Measurements from ENCODE around the gene RPS6KA4.

Gene RPS6KA4

DNA sequence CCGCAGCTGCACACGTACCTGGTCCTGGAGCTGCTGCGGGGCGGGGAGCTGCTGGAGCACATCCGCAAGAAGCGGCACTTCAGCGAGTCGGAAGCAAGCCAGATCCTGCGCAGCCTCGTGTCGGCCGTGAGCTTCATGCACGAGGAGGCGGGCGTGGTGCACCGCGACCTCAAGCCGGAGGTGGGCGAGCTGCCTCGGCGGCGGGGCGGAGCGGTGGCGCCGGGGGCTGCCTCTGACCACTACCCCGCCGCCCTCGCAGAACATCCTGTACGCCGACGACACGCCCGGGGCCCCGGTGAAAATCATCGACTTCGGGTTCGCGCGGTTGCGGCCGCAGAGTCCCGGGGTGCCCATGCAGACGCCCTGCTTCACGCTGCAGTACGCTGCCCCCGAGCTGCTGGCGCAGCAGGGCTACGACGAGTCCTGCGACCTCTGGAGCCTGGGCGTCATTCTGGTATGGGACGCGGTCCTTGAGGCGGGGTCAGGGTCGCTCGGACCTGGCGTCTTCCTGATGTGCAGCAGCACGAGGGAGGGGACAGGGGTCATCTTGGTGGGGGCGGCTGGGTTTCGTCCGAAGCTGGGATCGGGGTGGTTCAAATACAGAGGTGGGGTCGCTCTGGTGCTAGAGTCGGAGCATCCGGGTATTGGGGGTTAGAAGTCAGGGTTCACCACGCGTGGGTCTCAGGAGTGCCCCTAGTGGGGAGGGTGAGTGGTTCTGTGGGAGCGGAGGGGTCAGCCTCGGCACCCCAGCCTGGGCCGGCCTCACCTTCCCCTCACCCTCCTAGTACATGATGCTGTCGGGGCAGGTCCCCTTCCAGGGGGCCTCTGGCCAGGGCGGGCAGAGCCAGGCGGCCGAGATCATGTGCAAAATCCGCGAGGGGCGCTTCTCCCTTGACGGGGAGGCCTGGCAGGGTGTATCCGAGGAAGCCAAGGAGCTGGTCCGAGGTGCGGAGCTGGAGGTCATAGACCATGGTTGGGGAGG lies 10.8 kb downstream of the RPS6KA4 start:
- no peak for DNase-seq

DNA sequence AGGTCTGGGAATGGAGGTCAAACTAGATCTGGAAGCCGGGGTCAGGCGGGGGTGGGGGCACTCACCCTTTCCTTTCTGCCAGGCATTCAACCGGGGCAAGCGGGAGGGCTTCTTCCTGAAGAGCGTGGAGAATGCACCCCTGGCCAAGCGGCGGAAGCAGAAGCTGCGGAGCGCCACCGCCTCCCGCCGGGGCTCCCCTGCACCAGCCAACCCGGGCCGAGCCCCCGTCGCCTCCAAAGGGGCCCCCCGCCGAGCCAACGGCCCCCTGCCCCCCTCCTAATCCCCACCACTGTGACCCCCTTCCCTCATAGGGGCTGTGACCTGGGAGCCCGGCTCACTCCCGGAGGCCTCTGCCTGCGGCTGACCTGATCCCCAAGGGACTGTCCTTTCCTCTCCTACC lies 12.2 kb downstream of the RPS6KA4 start:
- DNase-seq = no peak

DNA sequence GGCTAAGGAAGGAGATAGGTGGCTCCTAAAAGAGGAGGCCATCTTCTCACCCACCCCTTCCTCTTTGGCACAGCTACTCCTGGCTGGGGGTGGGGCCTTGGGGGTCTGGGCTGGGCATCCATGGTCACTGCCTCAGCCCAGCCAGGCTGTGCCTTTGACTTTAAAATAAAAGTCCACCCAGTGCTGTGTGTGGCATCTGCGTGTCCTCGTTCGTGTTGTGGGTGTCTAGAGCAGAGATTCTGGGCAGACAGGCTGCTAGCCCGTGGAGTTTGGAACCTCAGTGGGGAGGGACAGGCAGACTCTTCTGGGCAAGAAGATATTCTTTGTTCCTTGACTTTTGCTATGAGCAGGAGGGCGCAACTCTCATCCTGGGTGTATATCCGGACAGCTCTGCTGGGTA lies 13.1 kb downstream of the RPS6KA4 start:
- DNase-seq = no peak

DNA sequence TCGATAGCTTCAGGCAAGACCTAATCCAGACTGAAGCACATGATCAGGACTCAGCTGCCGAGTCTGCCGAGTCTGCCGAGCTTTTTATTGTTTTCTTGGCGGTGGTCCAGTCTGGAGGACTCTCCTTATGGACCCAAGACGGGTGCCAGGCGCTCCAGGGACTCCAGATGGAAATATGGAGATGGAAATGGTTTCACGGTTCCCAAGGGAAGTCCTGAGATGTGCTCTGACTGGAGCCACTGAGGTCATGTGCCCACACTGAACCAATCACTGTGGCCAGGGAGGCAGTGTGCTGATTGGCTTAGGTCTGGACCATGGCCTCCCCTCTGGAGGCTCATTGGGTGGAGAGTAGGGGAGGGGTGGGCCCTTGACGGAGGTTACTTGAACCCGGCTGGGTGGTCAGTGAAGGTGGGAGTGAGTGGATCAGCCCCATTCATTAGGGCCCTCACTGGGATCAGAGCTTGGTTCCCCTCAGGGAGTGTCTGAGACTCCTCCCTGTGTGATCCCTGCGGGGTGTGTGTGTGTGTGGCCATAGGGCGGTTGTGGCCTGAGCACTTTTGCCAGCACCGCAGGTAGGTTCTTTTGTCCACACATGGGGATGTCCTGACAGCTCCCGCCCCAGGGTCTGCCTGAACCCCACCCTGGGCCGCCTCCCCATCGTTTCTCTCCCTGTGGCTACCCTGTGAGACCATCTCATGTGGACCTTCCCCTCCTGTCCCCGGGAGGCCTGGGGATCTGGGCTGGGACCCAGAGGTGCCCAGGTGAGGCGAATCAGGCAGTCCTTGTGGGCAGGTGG lies 14.0 kb downstream of the RPS6KA4 start:
- no peak for DNase-seq

DNA sequence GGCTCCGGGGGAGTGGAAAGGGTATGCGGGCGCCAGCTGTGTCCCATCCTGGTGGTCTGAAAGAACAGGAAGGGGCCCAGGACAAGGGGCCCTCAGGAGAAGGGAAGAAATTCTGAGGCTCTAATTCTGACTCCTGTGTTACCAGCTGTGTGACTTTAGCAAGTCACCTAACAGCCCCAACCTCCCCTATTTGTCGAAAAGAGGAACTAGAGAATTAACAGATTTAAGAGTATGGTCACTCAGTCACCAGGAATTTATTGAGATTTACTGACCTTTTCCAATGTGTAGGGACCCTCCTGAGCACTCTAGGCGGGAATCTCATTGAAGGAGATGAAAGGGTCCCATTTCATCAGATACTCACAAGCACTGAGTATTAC lies 14.6 kb downstream of the RPS6KA4 start:
- no peak for DNase-seq

DNA sequence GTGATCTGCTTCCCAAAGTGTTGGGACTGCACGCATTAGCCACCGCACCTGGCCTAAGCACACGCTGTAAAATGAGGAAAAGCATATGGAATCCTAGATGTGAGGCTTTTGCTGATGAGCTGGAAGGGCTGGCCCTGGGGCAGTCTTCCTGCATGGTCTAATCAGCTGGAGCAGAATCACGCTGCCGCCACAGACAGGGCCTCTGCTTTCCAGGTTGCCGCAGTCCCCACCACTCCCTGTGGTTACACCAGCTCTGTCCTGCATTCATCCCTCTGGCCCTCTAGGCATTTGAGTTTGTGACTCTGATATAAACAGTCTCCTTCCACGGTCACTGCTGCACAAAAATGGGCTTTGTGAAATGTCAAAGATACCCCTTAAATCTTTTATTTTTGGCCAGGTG lies 17.1 kb downstream of the RPS6KA4 start:
- no peak for DNase-seq

DNA sequence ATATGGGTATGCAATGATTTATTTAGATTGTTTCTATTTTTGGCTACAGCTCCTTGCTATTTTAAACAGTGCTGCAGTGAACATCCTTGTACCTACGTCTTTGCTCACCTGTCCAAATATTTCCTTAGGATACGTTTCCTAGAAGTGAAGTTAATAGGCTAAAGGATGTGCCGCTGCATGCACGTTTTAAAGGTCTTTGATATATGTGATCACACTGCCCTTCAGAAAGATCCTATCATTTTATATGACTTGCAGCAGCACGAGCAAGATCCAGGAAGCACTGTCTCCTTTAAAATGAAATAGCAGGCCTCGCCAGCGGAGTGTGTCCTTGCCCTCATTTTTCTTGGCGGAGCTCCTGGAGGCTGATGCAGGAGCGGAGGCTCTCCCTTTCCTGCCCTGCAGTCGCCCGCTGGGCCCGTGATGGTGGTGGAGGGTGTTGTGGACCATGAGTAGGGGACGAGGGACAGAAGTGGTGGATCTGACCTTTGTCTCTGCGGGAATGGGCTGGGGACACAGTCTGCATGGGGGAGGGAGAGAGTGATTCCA lies 19.4 kb downstream of the RPS6KA4 start:
- DNase-seq = no peak

DNA sequence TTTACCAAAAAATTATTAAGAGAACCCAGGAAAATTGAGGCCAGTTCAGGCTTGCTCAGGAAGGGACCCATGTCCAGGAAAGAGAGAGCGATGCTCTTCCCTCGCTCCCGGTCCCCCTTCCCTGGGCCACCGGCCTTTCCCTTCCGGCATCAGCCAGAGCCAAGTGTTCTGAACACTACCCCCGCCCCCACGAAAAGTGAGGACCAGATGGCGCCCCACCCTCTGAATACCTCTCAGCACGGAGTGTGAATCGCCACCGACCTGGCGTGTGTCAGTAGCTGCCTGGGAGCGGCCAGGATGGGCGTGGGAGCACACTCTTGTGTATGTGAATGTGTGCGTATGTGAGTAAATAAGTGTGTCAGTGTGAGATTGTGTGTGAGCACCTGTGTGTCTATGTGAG lies 20.2 kb downstream of the RPS6KA4 start:
- no peak for DNase-seq

DNA sequence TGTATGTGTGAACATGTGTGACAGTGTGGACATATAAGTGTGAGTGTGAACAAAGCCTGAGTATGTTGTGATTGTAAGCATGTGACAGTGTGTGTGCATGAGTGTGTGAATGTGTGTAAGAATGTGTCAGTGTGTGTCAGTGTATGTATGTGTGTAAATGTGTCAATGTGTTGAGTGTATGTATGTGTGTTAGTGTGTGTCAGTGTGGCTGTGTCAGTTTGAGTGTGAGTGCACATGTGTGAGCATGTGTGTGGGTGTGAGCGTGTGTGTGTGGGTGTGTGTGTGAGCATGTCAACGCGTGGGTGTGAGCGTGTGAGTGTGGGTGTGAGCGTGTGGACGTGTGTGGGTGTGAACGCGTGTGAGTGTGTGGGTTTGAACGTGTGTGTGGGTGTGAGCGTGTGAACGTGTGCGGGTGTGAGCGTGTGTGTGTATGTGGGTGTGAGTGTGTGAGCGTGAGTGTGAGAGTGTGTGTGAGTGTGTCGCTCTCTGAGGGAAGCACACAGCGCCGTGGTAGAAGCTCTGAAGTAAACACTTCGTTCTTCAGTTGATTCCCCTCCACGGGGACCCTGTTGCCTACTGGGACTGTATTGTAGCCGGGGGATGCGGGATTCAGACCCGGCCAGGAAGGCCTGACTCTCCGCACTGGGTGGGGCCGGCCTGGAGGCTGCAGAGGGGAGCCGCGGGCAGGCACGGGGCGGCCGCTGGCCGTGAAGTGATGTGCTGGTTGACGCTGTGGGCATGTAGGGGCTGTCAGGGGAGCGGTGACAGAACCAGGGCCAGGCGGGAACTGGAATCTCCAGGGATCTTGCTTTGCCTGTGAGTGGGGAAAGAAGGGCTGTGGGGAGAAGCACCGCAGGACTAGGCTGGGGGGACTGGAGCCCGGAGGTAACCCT lies 21.1 kb downstream of the RPS6KA4 start:
- no peak for DNase-seq

DNA sequence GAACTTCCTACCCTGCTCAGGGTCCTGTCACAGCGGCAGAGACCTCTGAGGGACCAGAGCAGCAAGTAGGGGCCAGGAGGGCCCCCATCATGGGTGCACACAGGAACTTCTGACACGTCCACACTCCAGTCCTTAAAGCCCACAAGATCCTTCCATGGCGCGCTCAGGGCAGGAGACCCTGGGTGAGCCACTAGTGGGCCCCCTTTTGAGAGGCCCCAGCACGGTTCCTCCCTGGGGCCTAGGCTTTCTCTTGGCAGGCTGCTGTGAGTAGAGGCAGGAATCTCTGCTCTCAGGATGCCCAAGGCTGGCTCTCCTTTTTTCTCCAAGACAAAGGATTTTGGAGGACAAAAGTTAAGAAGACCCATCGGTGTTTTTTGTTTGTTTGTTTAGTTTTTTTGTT lies 22.4 kb downstream of the RPS6KA4 start:
- DNase-seq = no peak

DNA sequence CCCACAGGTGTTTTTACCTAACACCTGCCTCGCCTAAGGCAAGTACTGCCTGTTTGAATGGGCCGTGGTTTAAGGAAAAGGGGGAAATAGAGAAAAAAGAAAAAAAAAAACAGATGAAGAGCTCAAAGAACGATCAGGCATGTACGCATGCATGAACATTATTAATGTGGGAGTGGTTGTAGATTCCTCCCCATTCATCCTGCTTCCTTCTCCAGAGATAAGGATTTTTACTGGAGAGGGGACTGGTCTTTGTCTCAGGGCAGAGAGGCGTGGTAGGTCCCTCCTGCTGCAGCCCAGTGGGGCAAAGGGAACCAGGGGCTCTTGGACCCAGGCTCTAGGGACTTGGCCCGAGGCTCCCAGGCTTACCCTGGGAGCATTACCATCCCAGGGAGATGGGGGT lies 23.1 kb downstream of the RPS6KA4 start:
- no peak for DNase-seq

DNA sequence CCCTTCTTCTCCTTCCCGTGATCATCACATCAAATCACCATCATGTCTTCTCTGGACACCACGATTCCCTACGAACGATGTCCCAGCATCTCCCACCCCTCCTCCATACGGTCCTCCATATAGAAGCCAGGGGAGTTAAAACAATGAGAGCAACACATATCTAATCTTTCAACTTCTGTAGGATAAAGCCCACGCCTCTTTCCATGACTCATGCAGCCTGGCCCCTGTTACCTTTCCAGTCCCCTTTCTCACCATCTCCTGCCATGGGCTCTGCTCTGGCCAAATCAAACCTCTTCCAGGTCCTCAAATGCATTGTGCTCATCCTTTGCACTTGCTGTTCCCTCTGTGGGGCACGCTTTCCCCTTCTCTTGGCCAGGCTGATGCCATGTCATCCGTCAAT lies 23.6 kb downstream of the RPS6KA4 start:
- DNase-seq = no peak

DNA sequence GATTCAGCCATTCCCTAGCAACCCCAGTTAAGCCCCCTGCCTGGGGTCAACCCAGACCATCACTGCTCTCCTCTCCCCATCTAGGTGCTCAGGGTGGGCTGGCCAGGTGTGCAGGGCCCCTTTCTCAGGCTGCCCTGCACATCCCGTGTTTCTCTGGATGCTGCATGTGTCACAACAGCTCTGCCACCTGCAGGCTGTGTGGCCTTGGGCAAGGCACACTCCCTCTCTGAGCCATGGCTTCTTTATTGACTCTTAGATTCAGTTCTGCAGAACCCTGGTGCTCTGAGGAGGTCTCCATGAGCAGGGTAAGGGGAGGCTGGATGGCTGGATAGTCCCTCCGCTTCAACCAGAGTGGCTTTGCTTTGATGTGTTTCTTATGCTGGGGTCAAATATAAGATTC lies 24.6 kb downstream of the RPS6KA4 start:
- DNase-seq = no peak

DNA sequence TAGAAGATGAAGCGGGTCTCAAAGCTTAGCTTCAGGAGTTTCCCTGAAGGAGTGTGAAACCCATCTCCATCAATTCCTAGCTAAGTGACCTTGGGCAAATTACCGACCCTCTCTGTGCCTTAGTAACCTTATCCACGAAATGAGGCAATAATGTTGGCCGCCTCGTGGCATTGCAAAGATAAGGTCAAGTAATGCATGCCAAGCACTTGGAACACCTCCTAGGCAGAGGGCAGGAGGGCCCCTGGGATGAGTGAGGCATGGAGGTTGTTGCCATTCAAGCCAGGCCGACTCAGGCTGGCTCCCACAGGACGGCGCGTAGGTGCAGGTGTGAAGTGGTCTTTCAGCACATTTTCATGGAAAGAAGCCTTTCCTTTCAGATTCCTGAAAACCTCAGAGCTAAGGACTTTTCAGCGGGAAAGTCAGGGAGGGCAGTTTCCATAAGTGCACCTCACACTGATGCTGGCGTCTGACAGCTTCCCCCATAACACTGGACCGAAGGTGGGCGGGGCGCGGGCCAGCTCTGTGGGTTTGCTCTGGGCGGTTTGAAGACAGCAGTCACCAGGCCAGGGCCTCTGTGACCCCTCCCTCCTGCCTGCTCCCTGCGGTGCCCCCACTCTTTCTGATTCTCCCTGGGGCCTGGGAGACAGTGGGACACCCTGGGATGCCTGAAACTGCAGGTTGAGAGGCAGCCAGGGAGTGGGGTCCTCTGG lies 25.2 kb downstream of the RPS6KA4 start:
- DNase-seq = no peak

DNA sequence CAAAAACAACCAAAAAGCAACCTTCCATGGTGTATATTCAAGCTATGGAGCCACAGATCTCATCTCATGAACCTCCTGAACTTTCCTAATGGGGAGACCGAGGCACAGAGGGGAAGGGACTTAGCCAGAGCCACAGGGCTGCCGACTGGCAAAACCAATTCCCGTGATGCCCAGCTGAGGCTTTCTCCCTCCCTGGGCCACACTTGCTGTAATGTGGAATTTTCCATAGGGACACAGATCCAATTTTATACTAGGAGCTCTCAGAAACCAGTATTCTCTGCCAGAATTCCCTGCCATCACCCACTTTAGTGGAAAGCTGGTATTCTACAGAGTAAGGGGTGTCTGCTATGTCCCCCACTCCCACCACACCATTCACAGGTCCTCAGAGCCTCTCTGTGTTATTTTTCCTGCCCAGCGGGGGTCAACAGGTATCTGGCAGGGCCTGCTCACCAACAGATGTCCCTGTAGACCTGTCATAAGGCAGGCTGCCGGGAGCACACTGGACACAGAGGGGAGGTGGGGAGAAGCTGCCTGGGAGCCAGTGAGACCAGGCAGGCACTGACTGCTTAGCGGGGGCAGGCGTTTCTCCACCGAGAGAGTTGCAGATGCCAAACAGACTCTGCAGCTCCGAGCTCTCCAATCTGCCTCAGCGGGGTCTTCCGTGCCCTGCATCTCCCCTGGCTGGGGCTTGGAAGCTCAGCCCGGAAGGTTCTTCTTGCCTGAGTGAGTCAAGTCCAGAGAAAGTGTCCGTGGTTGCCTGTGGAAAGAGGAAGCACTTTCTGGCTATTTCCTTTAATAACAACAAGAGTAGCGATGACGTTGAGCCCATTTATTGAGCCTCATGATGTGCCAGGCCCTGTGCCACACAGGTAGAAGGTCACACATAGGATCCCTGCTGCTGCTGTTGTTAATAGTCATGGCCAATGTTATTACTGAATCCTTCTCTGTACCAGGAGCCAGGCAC lies 26.3 kb downstream of the RPS6KA4 start:
- no peak for DNase-seq

DNA sequence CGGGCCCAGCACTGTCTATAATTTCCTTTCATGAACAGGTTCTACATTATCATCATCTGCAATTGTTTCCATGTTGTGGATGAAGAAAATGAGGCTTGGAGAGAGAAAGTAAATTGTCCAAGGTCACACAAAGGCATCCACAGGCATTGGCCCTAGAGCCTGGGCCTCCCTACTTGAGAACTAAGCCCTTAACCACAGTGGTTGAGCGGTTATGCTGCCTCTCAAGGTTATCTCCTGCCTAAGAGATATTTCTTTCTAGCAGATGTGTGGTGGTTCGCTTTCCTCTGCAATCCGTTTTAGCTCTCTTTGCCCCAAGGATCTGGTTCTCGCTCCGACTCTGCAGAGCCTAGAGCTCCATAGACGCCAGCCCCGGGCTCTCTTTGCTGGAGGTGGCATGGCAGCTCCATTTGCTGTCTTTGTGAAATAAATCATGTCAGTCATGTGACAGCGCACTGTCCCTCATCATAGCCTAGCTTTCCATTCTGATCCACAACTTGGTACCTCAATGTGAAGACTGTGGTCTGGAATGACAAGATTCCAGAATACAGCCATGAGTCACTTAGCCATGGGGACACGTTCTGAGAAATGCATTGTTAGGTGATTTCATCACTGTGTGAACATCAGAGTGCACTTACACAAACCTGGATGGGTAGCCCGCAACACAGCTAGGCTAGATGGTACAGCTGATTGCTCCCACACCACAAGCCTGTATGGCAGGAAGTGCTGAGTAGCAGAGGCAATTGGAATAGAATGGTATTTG lies 27.2 kb downstream of the RPS6KA4 start:
- DNase-seq = no peak

DNA sequence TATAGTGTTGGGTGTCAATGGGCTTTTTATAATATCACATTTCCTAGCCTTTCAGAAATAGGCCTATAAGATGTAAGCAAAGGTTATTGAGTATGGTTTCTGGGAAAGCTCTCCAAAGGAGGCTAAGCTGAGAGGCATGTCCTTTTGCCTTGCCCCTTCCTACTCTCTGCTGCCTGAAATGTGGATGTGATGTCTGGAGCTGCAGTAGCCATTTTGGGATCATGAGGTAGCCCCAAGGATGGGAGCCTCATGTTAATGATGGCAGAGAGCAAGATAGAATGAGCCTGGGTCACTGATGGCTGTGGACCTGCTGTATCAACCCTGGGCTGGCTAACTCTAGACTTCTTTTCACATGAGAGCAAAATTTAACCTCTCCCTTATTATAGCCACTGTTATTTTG lies 29.0 kb downstream of the RPS6KA4 start:
- DNase-seq = no peak

DNA sequence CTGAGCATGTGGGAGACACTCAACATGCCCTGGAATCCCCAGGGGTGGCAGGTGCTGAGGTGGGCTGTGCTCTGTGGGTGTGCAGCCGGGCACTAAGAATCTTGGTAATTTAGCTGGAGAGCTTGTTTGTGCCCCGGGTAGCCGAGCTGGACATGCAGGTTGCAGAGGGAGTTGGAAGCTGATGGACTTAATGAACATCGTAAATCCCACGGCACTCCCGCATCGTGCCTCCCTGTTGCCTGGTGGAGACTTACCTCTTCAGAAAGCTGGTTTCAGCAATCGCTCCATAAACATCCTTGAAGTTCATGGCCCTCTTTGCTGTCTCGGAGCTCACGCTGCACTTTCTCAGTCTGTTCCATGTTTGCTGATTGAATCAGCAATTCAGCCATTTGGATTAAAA lies 29.9 kb downstream of the RPS6KA4 start:
- DNase-seq = no peak

DNA sequence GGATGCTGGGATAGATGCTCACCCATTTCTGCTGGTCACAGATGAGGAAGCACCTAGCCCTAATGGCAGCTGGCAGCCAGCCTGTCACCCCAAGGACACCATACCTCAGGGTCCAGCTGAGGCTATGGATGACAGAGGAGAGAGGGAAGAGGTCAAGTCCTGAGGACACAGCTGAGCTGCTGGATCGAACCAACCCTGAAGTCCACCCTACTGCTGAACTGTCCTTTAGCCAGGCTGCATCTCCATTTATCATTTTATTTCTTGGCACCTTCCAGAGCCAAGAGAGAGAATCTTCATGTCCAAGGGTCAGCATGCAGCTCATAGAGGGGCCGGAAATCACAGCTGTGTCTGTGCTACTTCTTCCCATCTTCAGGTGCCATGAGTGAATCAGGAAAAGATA lies 30.9 kb downstream of the RPS6KA4 start:
- no peak for DNase-seq

DNA sequence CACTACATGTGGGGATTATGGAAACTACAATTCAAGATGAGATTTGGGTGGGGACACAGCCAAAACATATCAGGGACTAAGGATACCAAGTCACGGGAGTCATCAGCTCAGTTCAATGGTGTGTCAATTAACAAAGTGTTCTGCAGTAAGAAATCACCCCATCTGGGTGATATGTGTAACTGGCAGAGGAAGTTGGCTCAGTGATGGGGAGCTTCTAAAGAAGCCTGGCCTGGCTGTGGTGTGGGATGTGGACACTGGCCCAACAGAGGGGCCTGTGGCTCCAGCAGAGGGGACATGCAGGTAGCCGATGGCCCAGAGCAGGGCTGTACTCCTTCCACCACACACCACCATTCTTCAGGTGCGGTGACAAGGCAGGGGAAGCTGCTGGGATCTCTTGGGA lies 31.6 kb downstream of the RPS6KA4 start:
- no peak for DNase-seq
